ENCODE results near the gene TXNDC2. TPM values are rescaled to one million over a fixed set of nuclear protein-coding genes. Genes with fewer than 3 reads are reported as not detected.

Gene TXNDC2
- total RNA-seq, 1 donor from 2014 or later, result not detected

DNA sequence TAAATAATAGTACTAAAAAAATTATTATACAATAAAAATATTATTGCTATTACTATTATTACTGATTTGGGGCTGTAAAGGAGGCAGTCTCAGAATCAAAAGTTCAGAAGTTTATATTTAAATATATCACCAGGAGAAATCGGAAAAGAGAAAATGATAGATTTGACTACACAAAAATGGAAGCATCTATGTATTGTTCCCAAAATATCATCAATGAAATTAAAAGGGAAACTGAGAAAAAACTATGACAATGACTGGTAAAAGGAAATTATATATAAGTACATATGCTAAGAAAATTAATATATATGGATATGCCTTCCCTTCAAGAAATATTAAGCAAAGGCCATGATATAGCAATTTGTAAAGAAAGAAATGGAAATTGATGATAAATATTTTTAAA, 7.7 kb upstream of the TXNDC2 start:
- Mint-ChIP-seq H3K27me3 (ENCODE audit: unreplicated experiment) (no peaks in the 10 kb centered on the region), H3K4me3 (ENCODE audit: unreplicated experiment) (no peak overlapping the region), H3K4me1 (ENCODE audit: low read depth, unreplicated experiment) (no peaks in the 10 kb centered on the region), H3K9me3 (ENCODE audit: unreplicated experiment) (peaks cover 2% of the 10 kb centered on the region), H3K36me3 (ENCODE audit: unreplicated experiment) (no peaks in the 10 kb centered on the region), H3K27ac (ENCODE audit: unreplicated experiment) (no peak overlapping the region)
- TF ChIP-seq, protein P1, sequence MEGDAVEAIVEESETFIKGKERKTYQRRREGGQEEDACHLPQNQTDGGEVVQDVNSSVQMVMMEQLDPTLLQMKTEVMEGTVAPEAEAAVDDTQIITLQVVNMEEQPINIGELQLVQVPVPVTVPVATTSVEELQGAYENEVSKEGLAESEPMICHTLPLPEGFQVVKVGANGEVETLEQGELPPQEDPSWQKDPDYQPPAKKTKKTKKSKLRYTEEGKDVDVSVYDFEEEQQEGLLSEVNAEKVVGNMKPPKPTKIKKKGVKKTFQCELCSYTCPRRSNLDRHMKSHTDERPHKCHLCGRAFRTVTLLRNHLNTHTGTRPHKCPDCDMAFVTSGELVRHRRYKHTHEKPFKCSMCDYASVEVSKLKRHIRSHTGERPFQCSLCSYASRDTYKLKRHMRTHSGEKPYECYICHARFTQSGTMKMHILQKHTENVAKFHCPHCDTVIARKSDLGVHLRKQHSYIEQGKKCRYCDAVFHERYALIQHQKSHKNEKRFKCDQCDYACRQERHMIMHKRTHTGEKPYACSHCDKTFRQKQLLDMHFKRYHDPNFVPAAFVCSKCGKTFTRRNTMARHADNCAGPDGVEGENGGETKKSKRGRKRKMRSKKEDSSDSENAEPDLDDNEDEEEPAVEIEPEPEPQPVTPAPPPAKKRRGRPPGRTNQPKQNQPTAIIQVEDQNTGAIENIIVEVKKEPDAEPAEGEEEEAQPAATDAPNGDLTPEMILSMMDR (IDR thresholded peaks at IDR 0.05; ENCODE audit: partially characterized antibody, unreplicated experiment), result no peak
- no peak for DNase-seq

DNA sequence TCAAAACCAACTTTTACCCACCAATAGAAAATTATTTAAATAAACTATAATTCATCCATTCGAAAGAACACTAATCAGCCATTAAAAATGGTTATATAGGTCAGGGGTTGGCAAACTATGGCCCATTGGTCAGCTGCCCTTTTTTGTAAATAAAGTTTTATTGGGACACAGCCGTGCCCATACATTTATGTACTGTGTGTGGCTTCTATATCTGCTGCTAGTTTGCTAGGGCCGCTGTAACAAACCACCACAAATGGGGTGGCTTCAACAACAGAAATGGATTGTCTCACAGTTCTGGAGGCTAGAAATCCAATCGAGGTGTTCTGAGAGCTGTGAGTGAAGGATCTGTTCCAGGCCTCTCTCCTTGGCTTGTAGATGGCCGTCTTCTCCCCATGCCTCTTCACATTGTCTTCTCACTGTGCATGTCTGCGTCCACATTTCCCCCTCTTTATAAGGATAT, 7.0 kb upstream of the TXNDC2 start:
- H3K36me3 Mint-ChIP-seq (ENCODE audit: unreplicated experiment), result no peaks in the 10 kb centered on the region
- no peak overlapping the region for H3K4me3 Mint-ChIP-seq (ENCODE audit: unreplicated experiment)
- peaks cover 2% of the 10 kb centered on the region for H3K9me3 Mint-ChIP-seq (ENCODE audit: unreplicated experiment)
- no peak for DNase-seq
- H3K27me3 Mint-ChIP-seq (ENCODE audit: unreplicated experiment), result no peaks in the 10 kb centered on the region
- H3K4me1 Mint-ChIP-seq (ENCODE audit: low read depth, unreplicated experiment), result no peaks in the 10 kb centered on the region
- no peak overlapping the region for H3K27ac Mint-ChIP-seq (ENCODE audit: unreplicated experiment)
- TF ChIP-seq, protein P1 (IDR thresholded peaks at IDR 0.05; ENCODE audit: partially characterized antibody, unreplicated experiment), result no peak

DNA sequence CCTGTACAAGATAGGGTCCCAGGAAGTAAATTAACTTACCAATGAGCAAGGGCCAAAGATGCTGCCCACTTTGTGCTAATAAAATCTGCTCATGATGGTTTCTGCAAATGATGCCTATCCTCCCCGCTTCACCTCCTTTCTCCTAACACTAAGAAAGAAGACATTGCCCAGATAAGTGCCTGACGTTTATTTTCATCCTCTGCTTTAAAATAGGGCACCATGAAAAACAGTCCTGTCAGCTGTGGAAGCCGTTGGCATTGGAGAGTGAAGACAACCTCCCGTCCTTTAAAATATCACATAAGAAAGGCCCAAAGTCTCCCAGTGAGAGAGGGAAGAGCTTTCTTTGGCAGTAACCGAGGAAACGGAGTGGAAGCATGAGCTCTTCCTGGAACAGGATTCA, 1.7 kb upstream of the TXNDC2 start:
- no peak overlapping the region for H3K4me3 Mint-ChIP-seq (ENCODE audit: unreplicated experiment)
- H3K27ac Mint-ChIP-seq (ENCODE audit: unreplicated experiment), result no peak overlapping the region
- no peak for DNase-seq
- peaks cover 4% of the 10 kb centered on the region for H3K9me3 Mint-ChIP-seq (ENCODE audit: unreplicated experiment)
- H3K36me3 Mint-ChIP-seq (ENCODE audit: unreplicated experiment), result no peaks in the 10 kb centered on the region
- no peaks in the 10 kb centered on the region for H3K27me3 Mint-ChIP-seq (ENCODE audit: unreplicated experiment)
- TF ChIP-seq, protein P1 (IDR thresholded peaks at IDR 0.05; ENCODE audit: partially characterized antibody, unreplicated experiment), result no peak
- H3K4me1 Mint-ChIP-seq (ENCODE audit: low read depth, unreplicated experiment), result no peaks in the 10 kb centered on the region

DNA sequence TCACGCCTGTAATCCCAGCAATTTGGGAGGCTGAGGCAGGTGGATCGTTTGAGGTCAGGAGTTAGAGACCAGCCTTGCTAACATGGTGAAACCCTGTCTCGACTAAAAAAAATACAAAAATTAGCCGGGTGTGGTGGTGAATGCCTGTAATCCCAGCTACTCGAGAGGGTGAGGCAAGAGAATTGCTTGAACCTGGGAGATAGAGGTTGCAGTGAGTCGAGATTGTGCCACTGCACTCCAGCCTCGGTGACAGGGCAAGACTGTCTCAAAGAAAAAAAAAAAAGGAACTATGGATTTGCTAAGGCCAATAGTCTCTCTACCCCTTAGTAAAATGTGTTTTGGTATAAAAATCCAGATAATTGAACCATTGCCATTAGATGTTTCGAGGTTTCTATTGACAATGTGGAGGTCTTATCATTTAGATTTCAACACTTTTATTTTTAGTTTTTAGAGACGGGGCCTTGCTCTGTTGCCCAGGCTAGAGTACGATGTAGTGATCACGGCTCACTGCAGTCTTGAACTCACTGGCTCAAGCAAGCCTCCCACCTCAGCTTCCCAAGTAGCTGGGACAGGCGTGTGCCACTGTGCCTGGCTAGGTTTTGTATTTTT, 1.1 kb upstream of the TXNDC2 start:
- no peak for DNase-seq
- TF ChIP-seq, protein P1 (IDR thresholded peaks at IDR 0.05; ENCODE audit: partially characterized antibody, unreplicated experiment), result no peak
- Mint-ChIP-seq H3K4me3 (ENCODE audit: unreplicated experiment) (no peak overlapping the region), H3K36me3 (ENCODE audit: unreplicated experiment) (no peaks in the 10 kb centered on the region), H3K9me3 (ENCODE audit: unreplicated experiment) (peaks cover 4% of the 10 kb centered on the region), H3K4me1 (ENCODE audit: low read depth, unreplicated experiment) (no peaks in the 10 kb centered on the region), H3K27me3 (ENCODE audit: unreplicated experiment) (no peaks in the 10 kb centered on the region), H3K27ac (ENCODE audit: unreplicated experiment) (no peak overlapping the region)

DNA sequence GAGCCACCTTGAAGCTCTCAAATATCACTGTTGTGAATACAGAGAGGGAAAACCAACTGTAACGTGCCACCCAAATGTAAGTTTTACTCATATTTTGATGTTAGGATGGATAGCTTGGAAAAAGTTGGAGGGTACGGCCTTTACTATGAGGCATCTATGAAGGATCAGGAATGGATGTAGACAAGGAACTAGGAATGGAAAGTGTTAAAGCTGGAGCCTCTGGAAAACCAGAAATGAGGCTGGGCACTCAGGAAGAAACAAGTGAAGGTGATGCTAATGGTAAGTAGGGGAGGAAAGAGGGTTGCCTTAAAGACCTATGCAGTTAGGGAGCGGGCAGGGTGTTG, 204 bp downstream of the TXNDC2 start:
- no peaks in the 10 kb centered on the region for H3K27me3 Mint-ChIP-seq (ENCODE audit: unreplicated experiment)
- peaks cover 2% of the 10 kb centered on the region for H3K9me3 Mint-ChIP-seq (ENCODE audit: unreplicated experiment)
- DNase-seq, result no peak
- H3K36me3 Mint-ChIP-seq (ENCODE audit: unreplicated experiment), result no peaks in the 10 kb centered on the region
- no peaks in the 10 kb centered on the region for H3K4me1 Mint-ChIP-seq (ENCODE audit: low read depth, unreplicated experiment)
- TF ChIP-seq, protein P1 (IDR thresholded peaks at IDR 0.05; ENCODE audit: partially characterized antibody, unreplicated experiment), result no peak
- no peak overlapping the region for H3K27ac Mint-ChIP-seq (ENCODE audit: unreplicated experiment)
- no peak overlapping the region for H3K4me3 Mint-ChIP-seq (ENCODE audit: unreplicated experiment)

All from glutamatergic neuron (in vitro differentiated cells).